Subcutaneous adipose tissue (tissue), 4 donors: ENCODE data around the gene TAF5L. TPM values are rescaled to one million over a fixed set of nuclear protein-coding genes. Genes with fewer than 3 reads are reported as not detected.

Experiments used
- CTCF ChIP-seq: fragments of 450-650 bp; IDR thresholded peaks from one replicate; pipeline ENCODE4 v1.5.1; 2016; ENCODE audit warnings: low read depth, mild to moderate bottlenecking, control low read depth, antibody characterized with exemption, moderate library complexity
- total RNA-seq, 4 donors: library from RNA; depleted of rRNA; stranded (reverse); fragments of >200 nt; gene quantifications; one replicate each; pipeline ENCODE4 v1.1.0, GENCODE V29; 2016

Gene TAF5L
- total RNA-seq, 4 donors from 2014 or later, result 11.9 to 19.9 (median 18.9) TPM

GRCh38 chr1:229642376-229642775, 16.5 kb upstream of the TAF5L start:
- no peak for TF ChIP-seq CTCF

GRCh38 chr1:229641306-229641705, 15.4 kb upstream of the TAF5L start:
- TF ChIP-seq CTCF, result no peak

GRCh38 chr1:229640455-229640854, 14.5 kb upstream of the TAF5L start:
- no peak for TF ChIP-seq CTCF

DNA sequence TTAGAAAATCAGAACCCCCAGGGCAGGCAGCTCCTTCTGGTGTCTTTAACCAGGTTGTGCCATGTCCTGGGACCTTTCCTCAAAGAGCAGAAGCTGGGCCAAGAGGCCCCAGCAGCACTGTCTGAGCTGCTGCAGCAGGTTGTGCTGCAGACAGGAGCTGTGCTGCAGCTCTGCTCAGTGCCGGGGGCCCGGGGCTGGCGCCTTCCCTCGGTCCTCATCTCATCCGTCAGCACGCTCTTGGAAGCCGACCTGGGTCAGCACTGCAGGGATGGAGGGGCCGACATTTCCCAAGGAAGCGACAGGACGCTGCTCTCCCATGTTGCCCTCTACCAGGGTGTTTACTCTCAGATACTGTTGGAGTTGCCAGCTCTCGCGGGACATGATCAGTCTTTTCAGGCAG, 11.8 kb upstream of the TAF5L start:
- TF ChIP-seq CTCF, result no peak

GRCh38 chr1:229636042-229636441, 10.1 kb upstream of the TAF5L start:
- no peak for TF ChIP-seq CTCF

- TF ChIP-seq CTCF, result no peak
Observed at GRCh38 chr1:229631966-229632365, 6.0 kb upstream of the TAF5L start.

GRCh38 chr1:229631148-229631547, 5.2 kb upstream of the TAF5L start:
- no peak for TF ChIP-seq CTCF
